SK-N-SH treated with all-trans-retinoic acid at 6 μM for 48 hours (cell line): Measurements from ENCODE around the gene STK38L.

ENCODE experiments used
- ATAC-seq: fragments of 200-7000 bp; cut with Tn5 transposase; 3 replicates; pipeline ENCODE4 v1.9.1; 2020; ENCODE audit warnings: mild to moderate bottlenecking, moderate library complexity
- ARNTL ChIP-seq: fragments of 450-650 bp; formaldehyde crosslinking; IDR thresholded peaks from 2 replicates; pipeline ENCODE4 v1.5.0; 2020; ENCODE audit warnings: low read depth, mild to moderate bottlenecking, moderate library complexity, borderline replicate concordance
- BACH2 ChIP-seq: fragments of 250-450 bp; sonication (Bioruptor Pico); IDR thresholded peaks from 2 replicates; pipeline ENCODE4 v1.9.0; 2021; ENCODE audit warnings: mild to moderate bottlenecking, borderline replicate concordance
- CREB5 ChIP-seq: fragments of 250-450 bp; sonication (Bioruptor Pico); IDR thresholded peaks from 2 replicates; pipeline ENCODE4 v1.5.1; 2020; ENCODE audit warnings: low read depth, mild to moderate bottlenecking, moderate library complexity
- CSDC2 ChIP-seq: fragments of 250-450 bp; sonication (Bioruptor Pico); IDR thresholded peaks from 2 replicates; pipeline ENCODE4 v1.5.0; 2020; ENCODE audit warnings: mild to moderate bottlenecking, moderate library complexity
- CSRNP3 ChIP-seq: fragments of 250-450 bp; sonication (Bioruptor Pico); IDR thresholded peaks from 2 replicates; pipeline ENCODE4 v1.5.1; 2021; ENCODE audit warnings: mild to moderate bottlenecking, moderate library complexity
- ESRRG ChIP-seq: fragments of 250-450 bp; sonication (Bioruptor Pico); IDR thresholded peaks from 2 replicates; pipeline ENCODE4 v1.6.1; 2021; ENCODE audit warnings: mild to moderate bottlenecking
- GLIS3 ChIP-seq: fragments of 250-450 bp; sonication (Bioruptor Pico); IDR thresholded peaks from 2 replicates; pipeline ENCODE4 v1.5.0; 2020; ENCODE audit warnings: mild to moderate bottlenecking, moderate library complexity
- ISL1 ChIP-seq: fragments of 250-450 bp; sonication (Bioruptor Pico); IDR thresholded peaks from 2 replicates; pipeline ENCODE4 v2.1.2; 2022; ENCODE audit warnings: mild to moderate bottlenecking, moderate library complexity
- OSR1 ChIP-seq: fragments of 250-450 bp; sonication (Bioruptor Pico); IDR thresholded peaks from 2 replicates; pipeline ENCODE4 v1.8.0; 2022; ENCODE audit warnings: moderate library complexity, mild to moderate bottlenecking, inconsistent platforms
- PATZ1 ChIP-seq: fragments of 250-450 bp; sonication (Bioruptor Pico); IDR thresholded peaks from 2 replicates; pipeline ENCODE4 v1.8.0; 2020; ENCODE audit warnings: mild to moderate bottlenecking, moderate library complexity, borderline replicate concordance
- POU6F1 ChIP-seq: fragments of 250-450 bp; sonication (Bioruptor Pico); IDR thresholded peaks from 2 replicates; pipeline ENCODE4 v1.8.0; 2021; ENCODE audit warnings: low read depth, mild to moderate bottlenecking, moderate library complexity, borderline replicate concordance
- PPARA ChIP-seq: fragments of 250-450 bp; sonication (Bioruptor Pico); IDR thresholded peaks from 2 replicates; pipeline ENCODE4 v1.5.0; 2020; ENCODE audit warnings: mild to moderate bottlenecking, borderline replicate concordance
- RARB ChIP-seq: fragments of 250-450 bp; sonication (Bioruptor Pico); IDR thresholded peaks from 2 replicates; pipeline ENCODE4 v1.8.0; 2021; ENCODE audit warnings: mild to moderate bottlenecking, moderate library complexity
- SNAI2 ChIP-seq: fragments of 250-450 bp; sonication (Bioruptor Pico); IDR thresholded peaks from 2 replicates; pipeline ENCODE4 v1.5.0; 2020; ENCODE audit warnings: mild to moderate bottlenecking, moderate library complexity
- TCF4 ChIP-seq: fragments of 250-450 bp; sonication (Bioruptor Pico); IDR thresholded peaks from 2 replicates; pipeline ENCODE4 v1.8.0; 2021; ENCODE audit warnings: mild to moderate bottlenecking, moderate library complexity, borderline replicate concordance
- TSHZ2 ChIP-seq: fragments of 250-450 bp; sonication (Bioruptor Pico); IDR thresholded peaks from 2 replicates; pipeline ENCODE4 v1.5.0; 2020; ENCODE audit warnings: mild to moderate bottlenecking, moderate library complexity
- ZC3H10 ChIP-seq: fragments of 250-450 bp; sonication (Bioruptor Pico); IDR thresholded peaks from 2 replicates; pipeline ENCODE4 v1.5.1; 2021; ENCODE audit warnings: mild to moderate bottlenecking, moderate library complexity
- ZFP3 ChIP-seq: fragments of 250-450 bp; sonication (Bioruptor Pico); IDR thresholded peaks from 2 replicates; pipeline ENCODE4 v1.5.0; 2020; ENCODE audit warnings: mild to moderate bottlenecking, moderate library complexity
- ZFP30 ChIP-seq: fragments of 450-650 bp; formaldehyde crosslinking; IDR thresholded peaks from 2 replicates; pipeline ENCODE4 v1.5.0; 2022; ENCODE audit warnings: mild to moderate bottlenecking, moderate library complexity
- ZNF565 ChIP-seq: fragments of 450-650 bp; formaldehyde crosslinking; conservative IDR thresholded peaks from 2 replicates; pipeline ENCODE4 v1.5.0; 2020; ENCODE audit warnings: low read depth, mild to moderate bottlenecking, moderate library complexity
- ZNF70 ChIP-seq: fragments of 450-650 bp; formaldehyde crosslinking; IDR thresholded peaks from 2 replicates; pipeline ENCODE4 v1.5.0; 2020; ENCODE audit warnings: mild to moderate bottlenecking, moderate library complexity
- ZNF8 ChIP-seq: fragments of 450-650 bp; formaldehyde crosslinking; IDR thresholded peaks from 2 replicates; pipeline ENCODE4 v1.5.0; 2020; ENCODE audit warnings: mild to moderate bottlenecking, moderate library complexity

Gene STK38L

GRCh38 chr12:27273114-27273513 lies 29.0 kb downstream of the STK38L start:
- TF ChIP-seq POU6F1 (CRISPR knock-in tag) (no peak), TSHZ2 (CRISPR knock-in tag) (no peak), GLIS3 (CRISPR knock-in tag) (no peak), PATZ1 (CRISPR knock-in tag) (no peak), CSRNP3 (CRISPR knock-in tag) (no peak), ISL1 (CRISPR knock-in tag) (no peak), PPARA (CRISPR knock-in tag) (no peak), OSR1 (CRISPR knock-in tag) (no peak), RARB (no peak), TCF4 (CRISPR knock-in tag) (no peak), ARNTL (CRISPR knock-in tag) (no peak), SNAI2 (CRISPR knock-in tag) (no peak), ZNF8 (CRISPR knock-in tag) (no peak), ESRRG (CRISPR knock-in tag) (no peak), ZNF70 (no peak), BACH2 (CRISPR knock-in tag) (no peak), CSDC2 (no peak)
- no peak for ATAC-seq

GRCh38 chr12:27274706-27275105 lies 30.6 kb downstream of the STK38L start:
- no peak for ATAC-seq
- TF ChIP-seq ZC3H10 (CRISPR knock-in tag): no peak
- no peak for TF ChIP-seq SNAI2 (CRISPR knock-in tag)
- no peak for TF ChIP-seq ARNTL (CRISPR knock-in tag)
- no peak for TF ChIP-seq ZNF565 (CRISPR knock-in tag)
- TF ChIP-seq BACH2 (CRISPR knock-in tag): no peak
- no peak for TF ChIP-seq PPARA (CRISPR knock-in tag)
- no peak for TF ChIP-seq CSRNP3 (CRISPR knock-in tag)
- TF ChIP-seq OSR1 (CRISPR knock-in tag): no peak
- no peak for TF ChIP-seq ZNF70
- TF ChIP-seq GLIS3 (CRISPR knock-in tag): no peak
- no peak for TF ChIP-seq ZFP3 (CRISPR knock-in tag)
- no peak for TF ChIP-seq ESRRG (CRISPR knock-in tag)
- TF ChIP-seq TCF4 (CRISPR knock-in tag): no peak
- no peak for TF ChIP-seq CREB5 (CRISPR knock-in tag)
- no peak for TF ChIP-seq CSDC2
- TF ChIP-seq ISL1 (CRISPR knock-in tag): no peak
- no peak for TF ChIP-seq ZFP30 (CRISPR knock-in tag)
- no peak for TF ChIP-seq RARB
- TF ChIP-seq TSHZ2 (CRISPR knock-in tag): no peak
- TF ChIP-seq ZNF8 (CRISPR knock-in tag): no peak
